NCI-H82 treated with DMSO at 0.1 percent for 48 hours (cell line): Measurements from ENCODE around the gene KCNAB2.

Source experiments
- DNase-seq: peaks from one replicate; lab custom pipeline; 2025; ENCODE audit not compliant: unreplicated experiment; lab: John Stamatoyannopoulos, UW

Gene KCNAB2

DNA sequence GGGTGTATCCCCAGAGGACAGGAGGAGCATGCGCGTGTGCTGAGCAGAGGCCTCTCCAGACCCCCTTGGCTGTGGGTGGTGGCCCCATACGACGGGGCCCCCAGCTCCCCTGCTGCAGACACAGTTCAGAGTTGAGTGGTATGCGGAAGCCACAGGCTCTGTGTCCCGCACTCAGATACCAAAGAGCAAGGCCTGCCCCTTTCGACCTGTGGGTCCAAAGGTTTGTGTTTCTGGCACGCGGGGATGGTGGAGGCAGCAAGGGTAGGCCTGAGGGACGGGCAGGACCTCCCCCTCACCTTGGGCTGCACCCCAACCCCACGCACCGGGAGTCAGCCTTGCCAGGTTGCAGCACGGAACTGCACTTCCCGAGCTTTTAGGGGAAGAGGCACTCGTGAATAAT lies at the start of gene KCNAB2:
Gene KCNAB2, plus strand, starts transcription at position 328 of the 400 bp plus-strand sequence. CDS start 5,649 bp downstream, outside the sequence.
- DNase-seq, result no peak

DNA sequence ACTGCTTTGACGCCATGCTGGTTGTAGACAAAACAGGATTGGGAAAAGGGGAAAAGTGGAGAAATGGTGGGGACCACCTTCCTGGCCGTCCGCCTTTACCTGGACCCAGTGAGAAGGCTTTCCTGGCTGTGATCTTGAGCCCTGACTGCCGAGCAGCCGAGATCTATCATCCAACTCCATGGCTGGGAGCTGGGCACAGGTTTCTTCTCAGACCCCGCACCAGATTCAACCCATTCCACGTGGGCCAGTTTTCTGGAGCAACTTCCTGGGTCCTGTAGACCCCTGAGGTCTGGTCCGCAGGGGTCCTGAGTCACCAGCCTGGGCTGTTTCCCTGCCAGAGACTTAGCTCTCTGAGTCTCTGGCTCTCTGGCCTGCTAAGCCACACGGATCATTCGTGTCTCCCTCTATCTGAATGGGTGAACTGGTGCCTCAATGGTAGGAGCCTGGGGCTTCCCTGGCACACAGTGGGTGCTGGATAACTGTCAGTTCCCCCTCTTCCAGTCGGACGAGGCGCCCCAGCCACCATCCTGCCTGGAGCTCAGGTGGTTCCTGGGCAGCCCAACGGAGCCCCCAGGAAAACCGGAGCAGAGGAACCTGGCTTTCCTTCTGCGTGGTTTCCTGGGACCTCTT lies 48.9 kb upstream of the KCNAB2 start:
- no peak for DNase-seq

DNA sequence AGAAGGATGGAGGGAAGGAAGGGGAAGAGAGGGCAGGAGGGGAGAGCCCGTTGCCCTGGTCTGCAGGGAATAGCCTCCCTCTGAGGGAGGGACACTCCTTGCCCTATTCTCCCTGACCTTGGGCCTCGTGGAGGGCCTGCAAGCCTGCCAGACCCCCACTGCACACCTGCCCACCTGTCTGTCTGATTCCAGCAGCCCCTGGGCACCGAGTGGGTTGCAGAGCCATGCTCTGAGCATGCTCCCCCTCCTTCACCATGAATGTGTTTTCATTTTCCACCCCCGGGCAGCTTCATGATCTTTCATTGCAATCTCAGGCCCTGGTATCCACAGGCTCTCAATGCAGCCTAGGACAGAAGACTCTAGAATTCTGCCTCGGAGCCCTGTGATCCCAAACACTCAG lies 48.4 kb upstream of the KCNAB2 start:
- no peak for DNase-seq

DNA sequence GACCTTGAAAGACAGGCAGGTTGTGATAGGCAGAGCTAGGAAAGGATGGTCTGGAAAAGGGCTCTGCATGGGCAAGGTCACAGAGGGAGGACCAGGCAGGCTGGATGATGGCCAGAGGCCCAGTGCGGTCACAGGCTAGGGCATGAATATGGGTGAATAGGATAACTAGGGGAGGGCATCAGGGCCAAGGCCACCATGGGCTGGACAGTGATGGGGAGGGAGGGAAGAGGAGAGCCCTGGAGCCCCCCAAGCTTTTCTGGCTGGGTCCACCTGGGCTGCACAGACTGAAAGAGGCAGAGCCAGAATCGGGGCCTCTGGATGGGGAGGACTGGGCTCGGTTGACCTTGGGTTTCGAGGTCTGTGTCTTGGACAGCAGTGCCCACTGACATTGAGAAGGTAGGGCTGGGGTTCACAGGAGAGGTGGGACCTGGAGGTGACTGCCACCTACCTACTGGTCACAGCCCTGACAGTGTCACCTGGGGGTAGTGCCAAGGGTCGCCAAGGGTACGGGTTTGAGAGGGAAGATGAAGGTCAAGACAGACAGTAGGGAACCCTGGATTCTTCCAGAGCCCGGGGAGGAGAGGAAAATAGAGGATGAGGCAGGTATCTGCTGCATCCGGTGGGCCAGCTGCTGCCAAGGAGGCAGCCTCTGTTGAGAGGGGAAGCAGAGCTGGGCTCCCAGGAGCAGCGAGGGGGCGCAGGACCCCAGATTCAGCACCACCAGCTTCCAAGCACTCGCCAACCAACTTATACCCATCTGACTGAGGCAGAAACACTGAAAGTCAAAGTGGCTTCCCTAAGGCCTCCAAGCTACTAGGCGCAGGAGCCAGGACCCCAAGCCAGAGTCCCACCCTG lies 47.4 kb upstream of the KCNAB2 start:
- no peak for DNase-seq

DNA sequence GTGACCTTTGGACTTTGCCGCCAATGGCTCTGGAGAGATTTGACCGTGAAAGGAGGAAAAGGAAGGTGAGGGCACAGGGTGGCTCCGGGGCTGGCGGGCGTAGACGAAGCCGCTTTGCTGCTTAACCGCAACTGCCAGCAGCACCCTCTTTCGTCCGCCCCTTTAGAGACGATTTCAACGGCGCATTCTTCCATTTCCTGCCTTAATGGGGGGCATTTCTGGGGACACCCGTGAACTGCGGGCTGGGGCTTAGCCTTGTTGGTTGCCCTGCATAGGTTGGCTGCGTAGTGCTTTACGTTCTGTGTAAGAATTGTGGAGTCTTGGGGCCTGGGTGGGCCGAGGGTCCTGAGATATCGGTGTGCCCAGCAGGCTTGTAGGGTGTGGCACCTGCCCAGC lies 46.8 kb upstream of the KCNAB2 start:
- DNase-seq, result no peak

- no peak for DNase-seq
Measured at GRCh38 chr1:5999711-6000443, 45.8 kb upstream of the KCNAB2 start.

DNA sequence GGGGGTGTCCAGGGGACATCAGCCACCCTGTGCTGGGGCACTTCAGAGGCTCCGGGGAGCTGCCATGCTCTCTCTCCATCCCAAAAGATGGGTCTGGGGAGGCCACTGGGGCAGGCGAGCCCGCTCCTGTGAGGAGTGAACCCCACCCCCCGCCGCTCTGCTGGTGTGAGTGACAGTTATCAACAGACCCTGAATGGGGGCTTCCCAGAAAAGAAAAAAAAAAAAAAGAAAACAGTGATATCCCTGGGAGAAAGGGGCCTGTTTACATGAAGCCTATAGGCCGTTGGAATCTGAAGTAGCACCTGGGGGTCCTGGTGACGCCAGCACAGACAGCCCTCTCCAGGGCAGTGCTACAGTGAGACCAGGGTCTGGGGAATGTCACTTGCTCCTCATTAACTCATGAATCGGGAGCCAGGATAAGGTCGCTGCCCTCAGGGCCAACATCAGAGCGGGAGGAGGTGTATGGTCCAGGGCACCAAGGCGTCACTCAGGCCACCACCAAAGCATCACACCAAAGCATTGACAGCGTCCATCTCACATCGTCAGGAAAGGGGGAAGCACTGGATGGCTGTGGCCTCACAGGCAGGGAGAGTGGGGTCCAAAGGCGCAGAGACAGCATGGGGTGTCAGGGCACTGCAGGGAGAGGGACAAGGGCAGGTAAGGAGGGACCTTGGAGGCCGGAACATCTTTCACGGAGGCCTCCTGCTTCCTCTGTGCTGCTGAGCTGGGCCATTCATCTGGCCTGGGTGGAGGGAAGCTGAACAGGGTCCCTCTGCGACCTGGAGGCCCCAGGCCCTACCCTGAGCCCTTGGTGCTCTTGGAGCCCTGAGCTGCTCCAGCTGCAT lies 45.0 kb upstream of the KCNAB2 start:
- DNase-seq, result no peak

GRCh38 chr1:6001992-6002576 lies 43.6 kb upstream of the KCNAB2 start:
- DNase-seq, result no peak

- DNase-seq, result no peak
Measured at GRCh38 chr1:6002714-6003501, 42.8 kb upstream of the KCNAB2 start.

GRCh38 chr1:6003568-6004411 lies 41.9 kb upstream of the KCNAB2 start:
- peak; percentile 95 for DNase-seq

DNA sequence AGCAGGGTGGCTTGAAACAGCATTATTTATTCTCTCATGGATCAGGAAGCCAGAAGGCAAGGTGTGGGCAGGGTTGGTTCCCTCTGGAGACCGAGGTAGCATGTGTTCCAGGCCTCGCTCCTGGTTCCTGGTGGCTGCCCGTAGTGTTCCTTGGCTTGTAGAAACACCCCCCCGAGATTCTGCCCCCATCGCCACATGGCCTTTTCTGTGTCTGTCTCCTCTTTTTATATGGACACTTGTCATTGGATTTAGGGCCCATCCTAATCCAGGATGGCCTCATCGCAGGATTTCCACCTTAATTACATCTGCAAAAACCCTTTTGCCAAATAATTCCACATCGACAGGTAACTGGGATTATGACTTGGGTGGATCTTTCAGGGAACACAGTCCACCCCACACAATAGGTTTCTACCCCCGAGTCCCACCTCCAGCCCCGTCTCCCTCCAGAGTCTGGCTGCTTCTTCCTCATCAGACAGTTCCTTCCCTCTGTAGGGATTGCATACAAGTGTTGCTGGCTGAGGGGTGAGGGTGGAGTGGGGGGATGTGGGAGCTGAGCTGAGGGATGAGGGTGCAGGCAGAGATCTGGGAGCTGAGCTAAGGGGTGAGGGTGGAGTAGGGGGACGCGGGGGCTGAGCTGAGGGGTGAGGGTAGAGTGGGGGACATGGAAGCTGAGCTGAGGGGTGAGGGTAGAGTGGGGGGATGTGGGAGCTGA lies 41.1 kb upstream of the KCNAB2 start:
- peak; percentile 28 for DNase-seq

GRCh38 chr1:6005276-6005917 lies 40.3 kb upstream of the KCNAB2 start:
- DNase-seq, result no peak

DNA sequence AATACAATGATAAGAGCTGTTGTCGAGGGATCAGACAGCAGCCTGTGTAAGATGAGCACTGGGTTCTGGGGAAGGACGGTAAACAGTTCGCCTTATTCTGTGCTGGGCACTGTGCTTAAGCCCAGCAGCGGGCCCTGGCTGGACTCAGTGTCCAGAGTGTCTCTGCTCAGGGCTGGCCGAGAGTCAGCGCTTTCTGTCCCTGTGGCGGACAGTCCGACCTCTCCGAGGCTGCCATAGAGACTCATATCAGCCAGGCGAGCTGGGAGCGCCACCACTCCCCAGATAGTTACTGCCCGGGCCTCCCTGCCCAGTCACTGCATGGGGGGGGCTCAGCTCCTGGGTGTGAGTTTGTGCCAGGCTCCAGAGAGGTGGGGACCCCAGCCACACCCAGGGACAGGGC lies 38.8 kb upstream of the KCNAB2 start:
- no peak for DNase-seq

GRCh38 chr1:6007318-6008083 lies 38.2 kb upstream of the KCNAB2 start:
- no peak for DNase-seq

DNA sequence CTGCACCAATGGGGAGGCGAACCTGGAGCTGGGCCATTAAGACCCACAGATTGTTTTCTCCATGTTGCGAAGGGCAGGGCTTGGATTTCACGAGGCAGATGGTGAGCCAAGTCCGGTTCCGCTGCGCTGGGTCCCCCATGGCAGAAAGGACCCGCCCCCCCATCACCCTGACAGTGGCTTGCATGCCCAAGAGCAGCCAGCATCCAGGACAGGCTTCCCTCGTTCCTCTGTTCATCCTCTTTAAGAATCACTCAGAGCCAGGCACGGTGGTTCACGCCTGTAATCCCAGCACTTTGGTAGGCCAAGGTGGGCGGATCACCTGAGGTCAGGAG lies 37.6 kb upstream of the KCNAB2 start:
- DNase-seq, result no peak

- no peak for DNase-seq
Measured at GRCh38 chr1:6008696-6009095, 37.0 kb upstream of the KCNAB2 start.
